Gastroesophageal sphincter (tissue), 3 donors: ENCODE results near the gene SPON2.

ENCODE experiments used
- POLR2AphosphoS5 ChIP-seq: sonication (generic); formaldehyde crosslinking; IDR thresholded peaks from one replicate; pipeline ENCODE4 v1.6.1; 2017; ENCODE audit warnings: antibody characterized with exemption
- TF ChIP-seq, protein P1 (sequence below), 4 experiments: fragments of 200-600 bp in 2 of 4; fragments of 450-650 bp in 2 of 4; sonication (generic) in 1 of 4; IDR thresholded peaks; one replicate each; pipeline ENCODE4 v1.5.1; 2017 to 2019; ENCODE audit warnings: antibody characterized with exemption in 4 of 4, mild to moderate bottlenecking in 2 of 4, moderate library complexity in 2 of 4

GRCh38 chr4:1164956-1165545 lies 7.3 kb downstream of the SPON2 start:
- TF ChIP-seq POLR2AphosphoS5, result no peak
- TF ChIP-seq, protein P1, sequence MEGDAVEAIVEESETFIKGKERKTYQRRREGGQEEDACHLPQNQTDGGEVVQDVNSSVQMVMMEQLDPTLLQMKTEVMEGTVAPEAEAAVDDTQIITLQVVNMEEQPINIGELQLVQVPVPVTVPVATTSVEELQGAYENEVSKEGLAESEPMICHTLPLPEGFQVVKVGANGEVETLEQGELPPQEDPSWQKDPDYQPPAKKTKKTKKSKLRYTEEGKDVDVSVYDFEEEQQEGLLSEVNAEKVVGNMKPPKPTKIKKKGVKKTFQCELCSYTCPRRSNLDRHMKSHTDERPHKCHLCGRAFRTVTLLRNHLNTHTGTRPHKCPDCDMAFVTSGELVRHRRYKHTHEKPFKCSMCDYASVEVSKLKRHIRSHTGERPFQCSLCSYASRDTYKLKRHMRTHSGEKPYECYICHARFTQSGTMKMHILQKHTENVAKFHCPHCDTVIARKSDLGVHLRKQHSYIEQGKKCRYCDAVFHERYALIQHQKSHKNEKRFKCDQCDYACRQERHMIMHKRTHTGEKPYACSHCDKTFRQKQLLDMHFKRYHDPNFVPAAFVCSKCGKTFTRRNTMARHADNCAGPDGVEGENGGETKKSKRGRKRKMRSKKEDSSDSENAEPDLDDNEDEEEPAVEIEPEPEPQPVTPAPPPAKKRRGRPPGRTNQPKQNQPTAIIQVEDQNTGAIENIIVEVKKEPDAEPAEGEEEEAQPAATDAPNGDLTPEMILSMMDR (IDR thresholded peaks at IDR 0.05), result no peak
